HG03066 (cell line): Measurements from ENCODE around the gene NSUN7.
"Not testable (repeated sequence)": the region's sequence is repeated elsewhere in the genome, so short reads cannot be mapped to it uniquely, and the experiment has no call there.

ENCODE experiments used
- ATAC-seq: cut with Tn5 transposase; IDR thresholded peaks from one replicate; pipeline ENCODE4 v1.9.1; 2021; ENCODE audit warnings: low read depth; ENCODE audit not compliant: unreplicated experiment

NSUN7 gene

DNA sequence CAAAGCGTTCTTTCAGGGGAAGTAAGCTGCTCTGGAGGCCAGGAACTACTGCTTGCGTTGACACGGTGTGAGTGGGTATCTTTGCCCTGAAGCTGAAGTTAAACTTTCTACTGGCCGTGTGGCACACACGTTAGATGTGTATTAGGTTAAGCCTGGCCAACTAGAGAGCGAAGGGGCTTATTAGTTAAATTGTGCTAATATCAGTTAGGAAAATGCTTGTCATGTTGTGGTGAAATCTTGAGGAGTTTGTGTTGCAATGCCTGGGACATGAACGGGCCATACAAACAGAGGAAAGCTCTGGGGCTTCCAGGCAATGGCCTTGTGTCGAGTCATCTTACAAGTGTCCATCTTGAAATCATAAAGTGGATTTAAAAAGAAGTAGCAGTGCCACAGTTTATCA, 62.6 kb downstream of the NSUN7 start:
- no peak for ATAC-seq

DNA sequence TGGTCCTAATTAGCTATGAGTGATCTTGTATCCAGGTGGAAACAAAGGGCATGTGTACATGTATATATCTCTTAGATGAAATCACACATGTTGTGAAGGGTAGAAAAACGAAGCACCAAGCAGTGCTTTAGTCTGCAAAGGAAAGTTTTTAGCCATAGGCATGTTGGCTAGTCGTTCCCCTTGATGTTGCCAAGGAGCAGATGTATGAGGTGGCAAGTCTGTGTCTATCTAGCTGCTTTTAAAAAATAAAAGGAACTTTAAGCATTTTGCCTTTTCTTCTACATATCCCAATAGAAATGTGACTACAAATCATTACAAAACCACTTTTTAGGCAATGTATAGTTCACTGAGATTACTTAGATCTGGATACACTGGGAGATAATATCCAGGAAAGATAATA, 63.1 kb downstream of the NSUN7 start:
- no peak for ATAC-seq

DNA sequence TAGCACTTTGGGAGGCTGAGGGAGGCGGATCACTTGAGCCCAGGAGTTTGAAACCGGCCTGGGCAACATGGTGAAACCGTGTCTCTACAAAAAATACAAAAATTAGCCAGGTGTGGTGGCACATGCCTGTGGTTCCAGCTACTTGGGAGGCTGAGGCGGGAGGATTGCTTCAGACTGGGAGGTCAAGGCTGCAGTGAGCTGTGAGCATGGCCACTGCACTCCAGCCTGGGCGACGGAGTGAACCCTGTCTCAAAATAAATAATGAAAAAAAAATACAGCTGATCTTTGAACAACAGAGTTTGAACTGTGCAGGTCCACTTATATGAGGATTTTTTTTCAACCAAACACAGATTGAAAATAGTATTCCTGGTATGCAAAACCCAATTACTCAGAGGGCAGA, 67.4 kb downstream of the NSUN7 start:
- ATAC-seq: not testable (repeated sequence)

DNA sequence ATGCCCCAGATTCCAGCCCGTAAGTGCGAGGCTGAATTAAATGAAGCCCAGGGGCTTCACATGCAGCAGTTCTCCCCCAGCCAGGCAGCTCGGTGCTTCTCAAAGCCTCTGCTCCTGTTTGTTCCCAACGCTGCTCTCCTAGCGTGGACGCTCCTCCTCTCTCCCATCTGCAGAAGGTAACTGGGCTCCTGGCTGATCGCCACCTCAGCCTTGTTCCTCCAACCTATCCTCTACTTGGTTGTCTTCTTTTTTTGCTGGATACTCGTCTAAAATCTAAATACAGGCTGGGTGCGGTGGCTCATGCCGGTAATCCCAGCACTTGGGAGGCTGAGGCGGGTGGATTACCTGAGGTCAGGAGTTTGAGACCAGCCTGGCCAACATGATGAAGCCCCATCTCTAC, 70.3 kb downstream of the NSUN7 start:
- ATAC-seq: no peak

DNA sequence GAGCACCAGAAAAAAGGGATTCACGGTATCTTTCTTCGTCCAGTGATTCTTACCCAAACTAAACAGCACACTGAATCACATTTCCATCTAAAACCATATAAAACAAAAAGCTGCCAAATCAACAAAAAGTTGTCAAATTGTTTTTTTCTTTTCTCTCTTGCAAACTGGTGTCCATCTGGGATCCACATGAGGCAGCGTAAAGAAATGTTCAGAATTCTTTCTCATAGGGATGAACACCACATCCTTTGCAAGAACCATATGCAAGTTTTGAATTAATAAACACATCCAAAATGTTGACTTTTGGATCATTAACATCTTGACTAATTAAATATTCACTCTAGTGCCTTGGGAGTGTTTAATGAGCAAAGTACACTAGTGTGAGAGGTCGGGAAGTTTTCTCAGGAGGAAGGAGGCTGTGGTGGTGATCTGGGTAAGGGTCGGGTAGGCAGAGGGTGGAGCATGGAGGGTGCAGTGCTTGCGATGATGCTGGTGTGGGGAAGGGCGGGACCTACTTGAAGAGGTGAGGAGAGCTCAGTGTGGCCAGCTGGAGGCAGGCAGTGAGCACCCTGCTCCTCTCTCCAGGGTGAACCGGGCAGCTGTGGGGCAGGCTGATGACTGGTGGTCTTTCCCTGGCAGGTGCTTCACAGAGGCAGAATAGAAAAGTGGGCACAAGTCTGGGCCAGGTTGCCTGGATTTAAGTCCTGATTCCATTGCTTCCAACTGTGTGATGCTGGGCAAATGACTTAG, 72.8 kb downstream of the NSUN7 start:
- no peak for ATAC-seq

DNA sequence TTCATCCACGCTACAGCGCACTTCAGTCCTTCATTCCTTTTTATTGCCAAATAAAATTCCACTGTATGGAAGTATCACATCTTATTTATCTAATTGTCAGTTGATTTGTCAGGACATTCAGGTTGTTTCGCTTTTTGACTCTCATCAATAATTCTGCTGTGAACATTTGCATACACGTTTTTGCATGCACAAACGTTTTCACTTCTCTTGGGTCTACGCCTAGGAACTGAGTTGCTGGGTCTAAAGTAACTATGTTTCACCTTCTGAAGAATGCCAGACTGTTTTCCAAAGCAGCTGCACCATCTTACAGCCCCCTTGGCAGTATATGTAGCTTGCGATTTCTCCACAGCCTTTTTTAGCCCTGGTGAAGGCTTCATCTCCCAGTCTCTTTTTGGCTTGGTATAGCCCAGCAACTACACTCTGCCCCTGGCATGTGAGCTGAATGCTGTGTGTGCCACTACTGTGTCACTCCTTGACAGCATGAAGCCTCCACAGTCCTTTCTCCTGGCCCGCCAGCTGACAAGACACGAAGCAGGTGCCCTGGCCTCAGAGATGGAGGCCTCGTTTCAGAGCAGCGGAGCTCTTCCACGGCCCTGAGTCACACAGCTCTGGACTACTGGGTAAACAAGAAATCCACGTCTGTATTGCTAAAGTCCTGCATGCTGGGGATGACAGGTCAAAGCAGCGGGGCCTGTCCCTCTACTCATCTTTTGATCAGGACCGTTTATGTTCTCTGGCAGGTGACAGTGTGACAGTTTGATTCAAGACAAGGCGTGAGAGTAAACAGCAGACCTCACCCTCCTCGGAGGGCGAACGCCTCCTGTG, 75.5 kb downstream of the NSUN7 start:
- no peak for ATAC-seq

DNA sequence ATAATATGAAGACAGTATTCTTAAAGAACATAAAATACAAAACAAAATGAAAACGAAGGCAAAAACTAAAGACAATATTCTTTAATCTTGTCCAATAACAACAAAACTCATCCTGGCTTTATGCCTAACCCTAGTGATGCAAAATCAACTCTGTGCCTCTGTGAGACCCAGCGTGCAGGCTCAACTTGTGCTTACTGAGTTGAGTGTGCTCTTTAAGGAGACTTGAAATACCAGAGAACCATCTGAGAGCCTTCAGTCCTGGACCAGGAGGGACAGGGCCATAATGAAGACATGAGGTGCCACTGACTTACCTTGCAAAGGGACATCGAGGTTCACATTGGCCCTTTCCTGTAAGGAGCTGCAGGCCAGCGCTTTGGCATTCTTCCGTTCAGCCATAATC, 77.1 kb downstream of the NSUN7 start:
- no peak for ATAC-seq

DNA sequence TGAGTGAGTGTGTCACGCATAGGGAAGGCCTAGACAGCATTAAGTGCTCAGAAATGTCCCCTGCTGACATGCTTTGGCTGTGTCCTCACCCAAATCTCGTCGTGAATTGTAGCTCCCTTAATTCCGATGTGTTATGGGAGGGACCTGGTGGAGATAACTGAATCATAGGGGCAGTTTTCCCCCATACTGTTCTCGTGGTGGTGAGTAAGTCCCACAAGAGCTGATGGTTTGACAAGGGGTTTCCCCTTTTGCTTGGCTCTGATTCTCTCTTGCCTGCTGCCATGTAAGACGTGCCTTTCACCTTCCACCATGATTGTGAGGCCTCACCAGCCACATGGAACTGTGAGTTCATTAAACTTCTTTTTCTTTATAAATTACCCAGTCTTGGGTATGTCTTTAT, 78.0 kb downstream of the NSUN7 start:
- no peak for ATAC-seq

DNA sequence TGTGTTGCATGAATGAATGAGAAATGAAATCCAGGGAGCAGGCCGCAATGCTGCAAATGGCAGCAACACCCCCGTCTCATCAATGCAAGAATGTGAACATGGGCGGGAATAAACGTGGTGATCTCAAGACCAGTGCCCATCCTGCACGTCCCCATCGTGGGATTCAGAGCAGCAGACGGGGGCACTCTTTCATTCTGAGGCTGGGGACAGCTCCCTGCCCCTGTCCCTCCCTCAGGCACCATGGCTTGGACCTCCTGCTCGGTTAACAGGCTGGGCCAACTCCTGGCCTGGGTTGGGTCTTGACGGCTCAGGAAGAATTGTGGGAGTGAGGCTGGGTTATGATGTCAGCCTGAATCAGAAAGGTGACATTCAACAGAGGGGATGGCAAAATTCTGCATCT, 78.9 kb downstream of the NSUN7 start:
- no peak for ATAC-seq

DNA sequence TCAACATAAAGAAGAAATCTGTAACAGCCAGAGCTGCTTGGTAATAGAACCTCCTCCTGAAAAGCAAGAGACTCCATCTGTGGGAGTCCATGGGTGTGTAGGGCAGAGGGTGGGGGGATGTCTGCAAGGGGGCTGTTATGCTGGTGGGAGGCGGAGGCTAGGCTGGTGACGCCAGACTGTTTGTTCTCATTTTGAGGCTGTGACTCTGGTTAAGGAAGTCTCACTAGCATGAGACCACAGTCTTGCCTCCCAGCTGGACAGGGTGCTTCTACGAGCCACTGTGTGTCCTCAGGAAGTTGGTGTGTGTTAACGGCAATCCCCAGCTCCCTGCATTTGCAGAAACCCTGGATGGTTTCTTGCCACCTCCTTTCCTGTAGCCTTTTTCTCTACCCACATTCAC, 79.8 kb downstream of the NSUN7 start:
- ATAC-seq: no peak

DNA sequence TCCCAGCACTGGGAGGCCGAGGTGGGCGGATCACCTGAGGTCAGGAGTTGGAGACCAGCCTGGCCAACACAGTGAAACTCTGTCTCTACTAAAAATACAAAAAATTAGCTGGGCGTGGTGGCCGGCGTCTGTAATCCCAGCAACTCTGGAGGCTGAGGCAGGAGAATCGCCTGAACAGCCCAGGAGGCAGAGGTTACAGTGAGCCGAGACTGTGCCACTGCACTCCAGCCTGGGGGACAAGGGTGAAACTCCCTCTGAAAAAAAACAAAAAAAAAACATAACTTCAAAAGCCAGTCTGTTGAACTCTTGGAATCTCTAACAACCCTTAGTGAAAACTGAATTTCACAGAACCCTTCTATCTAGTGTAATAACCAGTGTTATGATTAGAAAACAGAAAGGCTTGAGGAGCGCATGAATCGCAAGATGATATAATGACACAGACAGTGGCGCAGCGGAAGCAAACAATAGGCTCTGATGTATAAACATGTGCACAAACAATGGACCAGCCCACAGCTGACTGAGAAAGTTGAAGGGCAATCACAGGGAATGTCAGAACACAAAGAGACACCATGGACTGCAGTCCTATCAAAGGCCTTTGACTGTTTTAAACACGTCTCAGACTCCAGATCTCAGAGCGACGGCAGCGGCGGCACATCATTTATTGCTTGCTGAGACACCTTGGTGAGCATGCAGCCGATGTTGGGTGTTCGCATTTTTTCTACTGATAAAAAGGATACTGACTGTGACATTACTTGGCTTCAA, 81.6 kb downstream of the NSUN7 start:
- no peak for ATAC-seq

DNA sequence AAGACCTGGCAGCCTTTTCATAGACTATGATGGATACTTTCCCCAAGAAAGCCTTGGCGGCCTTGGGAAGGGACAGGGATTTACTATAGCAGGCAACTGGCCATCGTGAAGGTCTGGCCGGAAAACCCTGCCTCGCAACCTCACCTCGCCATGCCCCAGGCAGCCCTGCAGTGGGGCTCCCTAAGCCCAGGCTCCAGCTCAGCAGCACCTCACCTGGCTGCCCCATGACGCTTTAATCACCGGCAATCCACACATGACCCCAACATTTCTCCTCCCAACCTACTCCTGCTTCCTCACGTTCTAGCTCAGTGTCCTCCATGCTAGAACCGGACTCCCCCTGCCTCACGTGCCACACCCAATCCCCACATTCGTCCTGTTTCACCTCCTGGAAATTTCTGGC, 82.4 kb downstream of the NSUN7 start:
- ATAC-seq: no peak

DNA sequence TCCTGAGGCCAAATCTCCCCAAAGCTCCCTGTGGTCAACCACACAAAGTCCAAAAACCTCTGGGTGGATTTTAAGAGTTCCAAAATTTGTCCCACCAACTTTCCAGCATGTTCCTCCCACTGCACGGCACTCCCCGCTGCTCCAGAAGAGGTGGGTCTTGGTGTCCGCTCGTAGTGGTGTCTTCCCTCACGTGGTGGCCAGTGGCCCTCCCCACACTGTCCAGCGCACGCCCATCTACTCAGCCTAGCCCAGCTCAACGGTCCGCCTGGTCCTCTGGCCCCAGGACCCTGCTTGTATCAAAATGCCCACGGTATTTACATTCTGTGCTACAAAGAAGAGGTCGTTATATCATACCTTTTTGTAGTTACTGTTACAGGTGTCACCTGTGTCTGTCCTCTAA, 83.5 kb downstream of the NSUN7 start:
- ATAC-seq: no peak

DNA sequence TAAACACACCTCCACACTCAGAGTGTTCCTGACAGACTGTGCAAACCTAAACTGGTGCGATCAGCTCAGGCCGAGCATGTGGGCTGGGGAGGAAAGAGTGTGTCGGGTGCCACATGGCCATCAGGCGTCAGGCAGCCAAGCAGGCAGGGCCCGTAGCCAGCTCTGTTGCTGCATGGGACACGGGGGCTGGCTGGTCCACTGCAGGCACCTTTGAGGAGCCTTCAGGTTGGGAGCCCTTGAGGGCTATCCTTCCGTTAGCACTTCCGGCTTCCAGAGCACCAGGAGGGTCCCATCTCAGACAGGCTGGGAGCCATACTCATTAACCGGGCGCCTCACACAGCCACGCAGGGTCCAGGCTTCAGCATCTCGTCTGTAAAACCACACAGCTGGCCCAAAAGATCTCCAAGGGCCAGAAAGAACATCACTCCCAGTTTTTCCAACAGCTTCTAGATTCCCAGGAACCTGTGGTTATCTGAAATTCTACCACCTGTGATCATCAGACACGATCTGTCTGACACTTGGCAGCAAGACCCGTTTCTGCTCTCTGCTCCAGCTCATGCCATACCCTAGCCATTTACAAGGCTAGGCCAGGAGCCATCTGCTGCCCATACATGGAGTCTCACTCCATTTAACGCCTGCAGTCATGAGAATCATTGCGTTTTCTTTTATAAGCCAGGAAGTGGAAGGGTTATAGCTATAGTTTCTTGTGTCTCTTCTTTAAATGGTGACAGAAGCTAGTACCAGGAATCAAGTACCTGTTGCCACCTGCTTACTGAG, 87.5 kb downstream of the NSUN7 start:
- no peak for ATAC-seq

DNA sequence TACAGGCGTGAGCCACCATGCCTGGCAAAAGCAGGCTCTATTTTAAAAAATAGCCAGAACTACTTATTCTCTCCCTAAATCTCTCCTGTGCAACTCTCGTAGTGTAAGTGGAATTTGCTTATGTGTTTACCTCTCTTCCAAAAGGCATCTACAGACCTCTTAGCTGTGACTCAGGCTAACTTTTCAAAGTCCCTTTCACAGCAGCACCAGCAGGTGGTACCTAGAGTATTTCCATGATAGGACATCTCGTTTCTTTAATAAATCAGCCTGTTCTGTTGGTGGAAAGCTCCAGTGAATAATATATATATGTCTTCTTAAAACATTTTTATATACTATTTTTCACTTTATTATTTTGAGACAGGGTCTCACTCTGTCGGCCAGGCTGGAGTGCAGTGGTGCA, 89.0 kb downstream of the NSUN7 start:
- ATAC-seq: no peak

DNA sequence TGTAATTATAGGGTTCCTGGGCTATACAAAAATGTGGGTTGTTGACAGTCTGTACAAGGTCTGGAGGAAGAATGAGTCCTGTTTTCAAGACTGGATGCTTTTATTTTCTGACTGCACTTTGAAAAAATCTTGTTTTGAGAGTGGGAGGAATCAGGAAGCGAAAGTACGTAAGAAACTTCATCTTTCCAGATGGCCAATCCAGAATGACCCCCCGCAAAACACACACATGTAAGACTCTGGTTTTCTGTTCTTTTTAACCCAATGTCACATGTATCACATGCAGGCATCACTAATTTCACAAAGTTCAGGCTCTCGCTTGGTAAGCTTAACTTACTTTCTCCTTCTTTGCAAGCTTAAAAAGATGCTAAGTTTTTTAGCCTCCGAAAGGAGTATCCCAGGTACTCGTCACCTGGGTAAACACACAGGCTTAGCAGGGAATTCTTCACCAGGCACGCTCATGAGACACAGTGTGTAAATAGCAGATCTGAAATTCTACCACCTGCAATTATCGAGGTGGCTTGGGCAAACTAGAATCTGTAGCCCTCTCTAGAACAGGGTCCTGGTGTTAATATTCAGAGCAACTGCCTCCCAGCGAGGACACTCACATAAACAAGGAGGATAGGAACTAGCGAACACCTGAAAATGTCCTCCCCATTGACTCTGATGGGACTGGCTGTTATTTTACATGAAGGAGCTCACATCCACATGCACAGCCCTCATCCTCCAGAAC, 90.7 kb downstream of the NSUN7 start:
- peak; percentile 59 for ATAC-seq

DNA sequence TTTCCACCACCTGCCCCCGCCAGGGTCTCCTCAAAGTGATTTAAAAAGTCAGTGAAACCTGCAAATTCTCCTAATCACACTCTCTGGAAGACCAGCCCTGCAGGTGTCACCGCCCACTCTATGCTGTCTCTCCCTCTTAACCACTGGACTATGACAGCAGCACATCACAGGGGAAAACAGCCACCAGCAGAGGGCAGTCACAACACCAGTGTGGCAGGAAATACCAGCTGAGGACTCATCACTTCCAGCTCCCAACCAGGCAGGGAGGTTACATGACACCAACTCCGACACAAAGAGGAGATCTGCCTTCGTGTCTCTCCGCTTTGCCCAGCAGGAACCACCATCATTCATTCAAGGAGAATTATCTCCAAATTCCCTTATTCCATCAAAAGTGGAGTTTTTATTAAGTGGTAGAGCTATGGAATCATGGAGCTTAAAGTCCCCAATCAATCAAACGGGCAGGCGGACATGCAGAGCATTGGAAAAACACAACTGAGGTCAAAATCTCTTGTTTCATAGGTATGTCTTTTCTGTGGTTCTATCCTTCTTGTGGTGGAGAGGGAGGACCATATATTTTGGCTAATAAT, 91.3 kb downstream of the NSUN7 start:
- peak; percentile 70 for ATAC-seq

DNA sequence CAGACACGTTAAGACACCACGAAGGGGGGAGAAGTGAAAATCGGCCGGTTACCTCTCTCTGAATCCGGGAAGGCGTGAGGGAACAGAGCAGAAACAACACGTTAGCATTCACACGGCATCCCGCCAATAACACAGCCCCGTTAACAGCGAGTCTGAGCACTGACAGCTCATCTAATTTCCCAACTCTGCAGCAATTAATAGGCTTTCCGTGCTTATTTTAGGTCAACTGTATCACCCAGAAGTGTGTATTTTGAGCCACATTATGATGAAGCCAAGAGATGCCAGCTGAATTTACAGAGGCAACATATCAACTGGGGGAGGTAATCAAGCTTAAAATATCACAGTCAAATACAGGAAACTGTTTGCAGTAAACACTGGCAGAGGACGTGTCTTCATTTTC, 92.6 kb downstream of the NSUN7 start:
- no peak for ATAC-seq

DNA sequence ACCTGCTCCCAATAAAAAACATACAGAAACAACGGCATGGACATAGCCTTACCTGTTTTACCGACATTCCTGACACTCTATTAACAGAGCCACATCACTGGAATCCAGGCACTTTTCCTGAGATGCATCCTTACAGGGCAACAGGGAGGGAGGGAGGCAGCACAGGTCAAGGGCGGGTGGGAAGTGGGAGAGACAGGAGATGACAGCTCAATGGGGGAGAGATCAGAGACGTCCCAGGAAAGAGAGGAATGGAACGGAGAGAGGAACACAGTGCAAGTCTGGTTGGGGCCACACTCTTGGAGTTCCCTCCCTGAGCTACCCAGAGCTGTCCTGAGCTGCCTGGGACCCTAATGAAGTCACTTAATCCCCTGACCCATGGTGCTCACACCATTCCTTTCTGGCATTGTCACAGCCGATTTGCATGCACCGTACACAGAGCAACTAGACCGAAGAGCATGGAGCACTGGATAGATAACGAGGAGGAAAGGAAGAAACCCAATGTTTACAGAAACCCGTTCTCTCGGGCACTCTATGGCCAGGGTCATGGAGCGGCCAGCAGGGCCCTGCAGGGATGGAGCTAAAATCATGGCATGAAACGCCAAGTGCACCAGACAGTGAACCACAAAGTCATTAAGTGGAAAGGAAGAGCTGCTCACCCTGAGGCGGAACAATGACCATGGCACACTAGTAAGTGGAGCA, 93.1 kb downstream of the NSUN7 start:
- ATAC-seq: no peak
